Keratinocyte (primary cell): ENCODE measurements around the gene C1QTNF7. TPM values are rescaled to one million over a fixed set of nuclear protein-coding genes. Genes with fewer than 3 reads are reported as not detected.

Source experiments
- DNase-seq: peaks from one replicate; pipeline ENCODE4 v3.0.0-alpha.2; 2011; ENCODE audit warnings: low read depth, missing footprints, low spot score
- FAIRE-seq: peaks from 2 replicates; lab custom pipeline; 2011; peaks lifted over from hg19 to GRCh38; lab: Jason Lieb, UNC
- H2AFZ ChIP-seq: 2 replicates; pipeline ENCODE4 v1.6.0; 2012; ENCODE audit warnings: low read length, control low read depth, inconsistent platforms; ENCODE audit not compliant: control insufficient read depth
- H3K27ac ChIP-seq: 2 replicates; pipeline ENCODE4 v1.5.1; 2011; ENCODE audit warnings: low read length; ENCODE audit not compliant: control insufficient read depth, insufficient read depth
- H3K27me3 ChIP-seq: 3 replicates; pipeline ENCODE4 v1.6.0; 2011; ENCODE audit warnings: low read length; ENCODE audit not compliant: control insufficient read depth, insufficient read depth; ENCODE audit errors: extremely low read depth
- H3K36me3 ChIP-seq, 2 experiments: 2 replicates in 1 of 2; 3 replicates in 1 of 2; pipeline ENCODE4 v1.5.1; 2011; ENCODE audit warnings: low read length in 2 of 2, mild to moderate bottlenecking in 1 of 2; ENCODE audit not compliant: control insufficient read depth in 2 of 2, insufficient read depth in 2 of 2; ENCODE audit errors: extremely low read depth in 1 of 2
- H3K4me1 ChIP-seq: 3 replicates; pipeline ENCODE4 v1.5.1; 2011; ENCODE audit warnings: low read length; ENCODE audit not compliant: control insufficient read depth, insufficient read depth; ENCODE audit errors: extremely low read depth
- H3K4me2 ChIP-seq: 3 replicates; pipeline ENCODE4 v1.6.0; 2011; ENCODE audit warnings: low read depth, low read length; ENCODE audit not compliant: control insufficient read depth, insufficient read depth; ENCODE audit errors: extremely low read depth
- H3K4me3 ChIP-seq, 3 experiments: fragments of 200-600 bp in 1 of 3; sonication (generic) in 1 of 3; 2 replicates in 2 of 3; 3 replicates in 1 of 3; pipeline ENCODE4 v1.5.1; 2011 to 2016; ENCODE audit warnings: low read length in 3 of 3, mild to moderate bottlenecking in 3 of 3, control low read depth in 2 of 3, inconsistent platforms in 1 of 3, low read depth in 1 of 3, mixed read lengths in 1 of 3, mixed run types in 1 of 3, moderate library complexity in 1 of 3; ENCODE audit not compliant: control insufficient read depth in 2 of 3, insufficient read depth in 2 of 3; ENCODE audit errors: extremely low read depth in 1 of 3
- H3K79me2 ChIP-seq: 2 replicates; pipeline ENCODE4 v1.6.0; 2012; ENCODE audit warnings: low read length; ENCODE audit not compliant: control insufficient read depth, insufficient read depth
- H3K9ac ChIP-seq: 3 replicates; pipeline ENCODE4 v1.6.0; 2011; ENCODE audit warnings: low read length; ENCODE audit not compliant: control insufficient read depth, insufficient read depth; ENCODE audit errors: extremely low read depth
- H3K9me1 ChIP-seq: 3 replicates; pipeline ENCODE4 v1.6.0; 2011; ENCODE audit warnings: low read length; ENCODE audit not compliant: control insufficient read depth, insufficient read depth; ENCODE audit errors: extremely low read depth
- H3K9me3 ChIP-seq: 2 replicates; pipeline ENCODE4 v1.5.1; 2012; ENCODE audit warnings: low read depth, low read length; ENCODE audit not compliant: control insufficient read depth
- H4K20me1 ChIP-seq: 3 replicates; pipeline ENCODE4 v1.6.0; 2011; ENCODE audit warnings: low read length; ENCODE audit not compliant: control insufficient read depth, insufficient read depth; ENCODE audit errors: extremely low read depth
- CTCF ChIP-seq, 3 experiments: IDR thresholded peaks in 1 of 3; conservative IDR thresholded peaks in 1 of 3; optimal IDR thresholded peaks in 1 of 3; 2 replicates in 2 of 3; 3 replicates in 1 of 3; pipeline versions ENCODE3 to v1.5.1; 2011; ENCODE audit warnings: low read length in 3 of 3, mild to moderate bottlenecking in 3 of 3, moderate library complexity in 2 of 3, control low read depth in 1 of 3, inconsistent platforms in 1 of 3; ENCODE audit not compliant: insufficient read depth in 2 of 3; ENCODE audit errors: extremely low read depth in 1 of 3
- EZH2 ChIP-seq: IDR thresholded peaks from one replicate; pipeline ENCODE4 v1.6.1; 2012; ENCODE audit warnings: inconsistent platforms, mild to moderate bottlenecking, low read length, moderate library complexity
- dilution Hi-C: fragments of 300-500 bp; cut with MboI; formaldehyde crosslinking; loops from one replicate; pipeline ENCODE4 v1.7.0; 2020; ENCODE audit warnings: low sequenced_read_pairs; ENCODE audit not compliant: extremely low pct_ligation_motif_present
- polyA minus RNA-seq, 3 experiments: library from RNA; depleted of rRNA, polyadenylated mRNA; stranded (reverse); fragments of >200 nt; gene quantifications; 1 replicate in 1 of 3; 2 replicates in 1 of 3; 3 replicates in 1 of 3; pipeline ENCODE4 v1.2.3, GENCODE V29; 2011
- polyA plus RNA-seq, 5 experiments: library from polyadenylated mRNA; depleted of rRNA in 3 of 5; stranded (reverse) in 3 of 5; stranded (forward) in 1 of 5; unstranded in 1 of 5; fragments of >200 nt; gene quantifications; 1 replicate in 1 of 5; 2 replicates in 3 of 5; 3 replicates in 1 of 5; pipeline versions ENCODE4 v1.2.1 to v1.2.3, GENCODE V29; 2011 to 2012; ENCODE audit warnings: missing spikeins in 2 of 5, low read depth in 1 of 5, low replicate concordance in 1 of 5

The C1QTNF7 gene
- polyA plus RNA-seq (not detected in 3 replicates), polyA minus RNA-seq (not detected in 3 replicates)
- not detected for polyA plus RNA-seq (2011; ENCODE audit: low read depth)
- polyA plus RNA-seq (2011; cell fraction: cytosol; rRNA removed), result not detected in 2 replicates
- not detected in 2 replicates for polyA plus RNA-seq (2011; cell fraction: nucleus; rRNA removed)
- polyA plus RNA-seq (2012; ENCODE audit: low replicate concordance), result 0.11 TPM in 1 of 2 replicates, not detected in the other
- polyA minus RNA-seq (2011; cell fraction: cytosol; rRNA and poly(A)+ RNA removed), result not detected
- not detected in 2 replicates for polyA minus RNA-seq (2011; cell fraction: nucleus; rRNA and poly(A)+ RNA removed)

- DNase-seq, result no peak
- no peaks in the 10 kb centered on the region for H3K36me3 ChIP-seq
- H3K4me1 ChIP-seq, result peaks cover 23% of the 10 kb centered on the region
- no peak within 1 kb of the TSS for H3K27ac ChIP-seq
- TF ChIP-seq CTCF (optimal IDR thresholded peaks at IDR 0.05 in 1 of 3, IDR thresholded peaks at IDR 0.05 in 1 of 3, conservative IDR thresholded peaks at IDR 0.05 in 1 of 3; ENCODE audit: extremely low read depth in 1 of 3, insufficient read depth in 2 of 3, low read length in 3 of 3) (no peak), EZH2 (no peak)
- no peak within 1 kb of the TSS for H3K4me2 ChIP-seq
- no peak for FAIRE-seq
- no peaks in the 10 kb centered on the region for H3K27me3 ChIP-seq
- no peaks in the 10 kb centered on the region for H3K9me3 ChIP-seq
- no peak within 1 kb of the TSS for H2AFZ ChIP-seq
- H3K9ac ChIP-seq, result no peak within 1 kb of the TSS
- H3K9me1 ChIP-seq, result no peaks in the 10 kb centered on the region
- H3K79me2 ChIP-seq, result no peaks in the 10 kb centered on the region
- no peaks in the 10 kb centered on the region for H4K20me1 ChIP-seq
- dilution Hi-C loops, result no loop called here
- no peak within 1 kb of the TSS for H3K4me3 ChIP-seq
Measured at GRCh38 chr4:15427701-15428100, at the start of gene C1QTNF7. C1QTNF7 (plus strand) TSS chr4:15428033; CDS start chr4:15435744, 7,711 bp downstream.

- DNase-seq, result no peak
- TF ChIP-seq EZH2 (no peak), CTCF (optimal IDR thresholded peaks at IDR 0.05 in 1 of 3, IDR thresholded peaks at IDR 0.05 in 1 of 3, conservative IDR thresholded peaks at IDR 0.05 in 1 of 3; ENCODE audit: extremely low read depth in 1 of 3, insufficient read depth in 2 of 3, low read length in 3 of 3) (no peak)
- H3K4me2 ChIP-seq, result no peak overlapping the region
- H3K9me3 ChIP-seq, result no peaks in the 10 kb centered on the region
- no peaks in the 10 kb centered on the region for H3K36me3 ChIP-seq
- H3K9me1 ChIP-seq, result no peaks in the 10 kb centered on the region
- H3K27me3 ChIP-seq, result no peaks in the 10 kb centered on the region
- H2AFZ ChIP-seq, result no peak overlapping the region
- H3K4me3 ChIP-seq, result no peak overlapping the region
- no peak overlapping the region for H3K9ac ChIP-seq
- dilution Hi-C loops, result no loop called here
- no peaks in the 10 kb centered on the region for H4K20me1 ChIP-seq
- FAIRE-seq, result no peak
- no peak overlapping the region for H3K27ac ChIP-seq
- peaks cover 15% of the 10 kb centered on the region for H3K4me1 ChIP-seq
- H3K79me2 ChIP-seq, result no peaks in the 10 kb centered on the region
Measured at GRCh38 chr4:15378062-15378461, 49.8 kb upstream of the C1QTNF7 start.
